HepG2 (cell line): ENCODE results near the gene DPP6.

Source experiments
- FOXM1 ChIP-seq: sonication (generic); formaldehyde crosslinking; IDR thresholded peaks from 2 replicates; pipeline ENCODE4 v1.5.0; 2020; ENCODE audit warnings: missing genetic modification reagents
- HDAC1 ChIP-seq: sonication (generic); formaldehyde crosslinking; IDR thresholded peaks from 2 replicates; pipeline ENCODE4 v1.5.1; 2020; ENCODE audit warnings: mild to moderate bottlenecking, missing genetic modification reagents
- HDAC2 ChIP-seq: sonication (generic); formaldehyde crosslinking; IDR thresholded peaks from 2 replicates; pipeline ENCODE4 v1.4.0; 2020; ENCODE audit warnings: missing genetic modification reagents
- NR2F1 ChIP-seq, 2 experiments: fragments of 450-650 bp in 1 of 2; formaldehyde crosslinking in 1 of 2; IDR thresholded peaks; 2 replicates each; pipeline versions ENCODE4 v1.5.0 to v1.6.1; 2016 to 2020; ENCODE audit warnings: mild to moderate bottlenecking in 1 of 2, missing compliant biosample characterization in 1 of 2, missing genetic modification reagents in 1 of 2, moderate library complexity in 1 of 2
- POLR2A ChIP-seq, 2 experiments: IDR thresholded peaks; 2 replicates each; pipeline ENCODE4 v1.6.1; 2011; ENCODE audit warnings: low read depth in 2 of 2, low read length in 2 of 2, mild to moderate bottlenecking in 1 of 2, moderate library complexity in 1 of 2; ENCODE audit not compliant: insufficient read depth in 1 of 2
- SAFB2 ChIP-seq: sonication (generic); formaldehyde crosslinking; IDR thresholded peaks from 2 replicates; pipeline ENCODE4 v1.5.1; 2020; ENCODE audit warnings: missing genetic modification reagents, low read depth, mild to moderate bottlenecking, borderline replicate concordance
- TEAD2 ChIP-seq: sonication (generic); formaldehyde crosslinking; IDR thresholded peaks from 2 replicates; pipeline ENCODE4 v1.9.0; 2021; ENCODE audit warnings: missing genetic modification reagents
- TF ChIP-seq, protein P1 (sequence below): sonication (generic); formaldehyde crosslinking; IDR thresholded peaks from 2 replicates; pipeline ENCODE4 v1.4.0; 2020; ENCODE audit warnings: missing genetic modification reagents
- TF ChIP-seq, protein P2 (sequence below): sonication (generic); formaldehyde crosslinking; IDR thresholded peaks from 2 replicates; pipeline ENCODE4 v1.4.0; 2020; ENCODE audit warnings: mild to moderate bottlenecking, missing genetic modification reagents
- TF ChIP-seq, protein P3 (sequence below): sonication (generic); formaldehyde crosslinking; IDR thresholded peaks from 2 replicates; pipeline ENCODE4 v1.5.0; 2020; ENCODE audit warnings: mild to moderate bottlenecking, missing genetic modification reagents, moderate library complexity
- TF ChIP-seq, protein P4 (sequence below): IDR thresholded peaks from 2 replicates; pipeline ENCODE4 v1.6.1; 2012; ENCODE audit warnings: low read length, improper control_type of control experiment

GRCh38 chr7:154690411-154690810 is 638.2 kb downstream of the DPP6 start:
- no peak for TF ChIP-seq NR2F1 (CRISPR knock-in tag; IDR thresholded peaks at IDR 0.05)
- no peak for TF ChIP-seq TEAD2
- no peak for TF ChIP-seq POLR2A (IDR thresholded peaks at IDR 0.05; ENCODE audit: insufficient read depth in 1 of 2, low read depth in 2 of 2, low read length in 2 of 2)
- TF ChIP-seq HDAC2 (CRISPR knock-in tag): no peak
- TF ChIP-seq, protein P1, sequence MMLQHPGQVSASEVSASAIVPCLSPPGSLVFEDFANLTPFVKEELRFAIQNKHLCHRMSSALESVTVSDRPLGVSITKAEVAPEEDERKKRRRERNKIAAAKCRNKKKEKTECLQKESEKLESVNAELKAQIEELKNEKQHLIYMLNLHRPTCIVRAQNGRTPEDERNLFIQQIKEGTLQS (CRISPR knock-in tag): no peak
- TF ChIP-seq HDAC1 (CRISPR knock-in tag): no peak
- TF ChIP-seq, protein P2, sequence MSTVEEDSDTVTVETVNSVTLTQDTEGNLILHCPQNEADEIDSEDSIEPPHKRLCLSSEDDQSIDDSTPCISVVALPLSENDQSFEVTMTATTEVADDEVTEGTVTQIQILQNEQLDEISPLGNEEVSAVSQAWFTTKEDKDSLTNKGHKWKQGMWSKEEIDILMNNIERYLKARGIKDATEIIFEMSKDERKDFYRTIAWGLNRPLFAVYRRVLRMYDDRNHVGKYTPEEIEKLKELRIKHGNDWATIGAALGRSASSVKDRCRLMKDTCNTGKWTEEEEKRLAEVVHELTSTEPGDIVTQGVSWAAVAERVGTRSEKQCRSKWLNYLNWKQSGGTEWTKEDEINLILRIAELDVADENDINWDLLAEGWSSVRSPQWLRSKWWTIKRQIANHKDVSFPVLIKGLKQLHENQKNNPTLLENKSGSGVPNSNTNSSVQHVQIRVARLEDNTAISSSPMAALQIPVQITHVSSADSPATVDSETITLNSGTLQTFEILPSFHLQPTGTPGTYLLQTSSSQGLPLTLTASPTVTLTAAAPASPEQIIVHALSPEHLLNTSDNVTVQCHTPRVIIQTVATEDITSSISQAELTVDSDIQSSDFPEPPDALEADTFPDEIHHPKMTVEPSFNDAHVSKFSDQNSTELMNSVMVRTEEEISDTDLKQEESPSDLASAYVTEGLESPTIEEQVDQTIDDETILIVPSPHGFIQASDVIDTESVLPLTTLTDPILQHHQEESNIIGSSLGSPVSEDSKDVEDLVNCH: no peak
- TF ChIP-seq, protein P3, sequence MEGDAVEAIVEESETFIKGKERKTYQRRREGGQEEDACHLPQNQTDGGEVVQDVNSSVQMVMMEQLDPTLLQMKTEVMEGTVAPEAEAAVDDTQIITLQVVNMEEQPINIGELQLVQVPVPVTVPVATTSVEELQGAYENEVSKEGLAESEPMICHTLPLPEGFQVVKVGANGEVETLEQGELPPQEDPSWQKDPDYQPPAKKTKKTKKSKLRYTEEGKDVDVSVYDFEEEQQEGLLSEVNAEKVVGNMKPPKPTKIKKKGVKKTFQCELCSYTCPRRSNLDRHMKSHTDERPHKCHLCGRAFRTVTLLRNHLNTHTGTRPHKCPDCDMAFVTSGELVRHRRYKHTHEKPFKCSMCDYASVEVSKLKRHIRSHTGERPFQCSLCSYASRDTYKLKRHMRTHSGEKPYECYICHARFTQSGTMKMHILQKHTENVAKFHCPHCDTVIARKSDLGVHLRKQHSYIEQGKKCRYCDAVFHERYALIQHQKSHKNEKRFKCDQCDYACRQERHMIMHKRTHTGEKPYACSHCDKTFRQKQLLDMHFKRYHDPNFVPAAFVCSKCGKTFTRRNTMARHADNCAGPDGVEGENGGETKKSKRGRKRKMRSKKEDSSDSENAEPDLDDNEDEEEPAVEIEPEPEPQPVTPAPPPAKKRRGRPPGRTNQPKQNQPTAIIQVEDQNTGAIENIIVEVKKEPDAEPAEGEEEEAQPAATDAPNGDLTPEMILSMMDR (CRISPR knock-in tag): no peak
- TF ChIP-seq, protein P4, sequence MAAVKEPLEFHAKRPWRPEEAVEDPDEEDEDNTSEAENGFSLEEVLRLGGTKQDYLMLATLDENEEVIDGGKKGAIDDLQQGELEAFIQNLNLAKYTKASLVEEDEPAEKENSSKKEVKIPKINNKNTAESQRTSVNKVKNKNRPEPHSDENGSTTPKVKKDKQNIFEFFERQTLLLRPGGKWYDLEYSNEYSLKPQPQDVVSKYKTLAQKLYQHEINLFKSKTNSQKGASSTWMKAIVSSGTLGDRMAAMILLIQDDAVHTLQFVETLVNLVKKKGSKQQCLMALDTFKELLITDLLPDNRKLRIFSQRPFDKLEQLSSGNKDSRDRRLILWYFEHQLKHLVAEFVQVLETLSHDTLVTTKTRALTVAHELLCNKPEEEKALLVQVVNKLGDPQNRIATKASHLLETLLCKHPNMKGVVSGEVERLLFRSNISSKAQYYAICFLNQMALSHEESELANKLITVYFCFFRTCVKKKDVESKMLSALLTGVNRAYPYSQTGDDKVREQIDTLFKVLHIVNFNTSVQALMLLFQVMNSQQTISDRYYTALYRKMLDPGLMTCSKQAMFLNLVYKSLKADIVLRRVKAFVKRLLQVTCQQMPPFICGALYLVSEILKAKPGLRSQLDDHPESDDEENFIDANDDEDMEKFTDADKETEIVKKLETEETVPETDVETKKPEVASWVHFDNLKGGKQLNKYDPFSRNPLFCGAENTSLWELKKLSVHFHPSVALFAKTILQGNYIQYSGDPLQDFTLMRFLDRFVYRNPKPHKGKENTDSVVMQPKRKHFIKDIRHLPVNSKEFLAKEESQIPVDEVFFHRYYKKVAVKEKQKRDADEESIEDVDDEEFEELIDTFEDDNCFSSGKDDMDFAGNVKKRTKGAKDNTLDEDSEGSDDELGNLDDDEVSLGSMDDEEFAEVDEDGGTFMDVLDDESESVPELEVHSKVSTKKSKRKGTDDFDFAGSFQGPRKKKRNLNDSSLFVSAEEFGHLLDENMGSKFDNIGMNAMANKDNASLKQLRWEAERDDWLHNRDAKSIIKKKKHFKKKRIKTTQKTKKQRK: no peak
- no peak for TF ChIP-seq FOXM1 (CRISPR knock-in tag)
- TF ChIP-seq SAFB2 (CRISPR knock-in tag): no peak
